GM20000 (cell line): Measurements from ENCODE around the gene TDRD7.

ENCODE experiments used
- DNase-seq: peaks from one replicate; pipeline ENCODE4 v3.0.0; 2012; ENCODE audit warnings: low spot score
- CTCF ChIP-seq: IDR thresholded peaks from 2 replicates; pipeline ENCODE4 v1.5.1; 2012; ENCODE audit warnings: mild to moderate bottlenecking, control low read depth; ENCODE audit errors: extremely low read depth, missing control alignments

The TDRD7 gene

DNA sequence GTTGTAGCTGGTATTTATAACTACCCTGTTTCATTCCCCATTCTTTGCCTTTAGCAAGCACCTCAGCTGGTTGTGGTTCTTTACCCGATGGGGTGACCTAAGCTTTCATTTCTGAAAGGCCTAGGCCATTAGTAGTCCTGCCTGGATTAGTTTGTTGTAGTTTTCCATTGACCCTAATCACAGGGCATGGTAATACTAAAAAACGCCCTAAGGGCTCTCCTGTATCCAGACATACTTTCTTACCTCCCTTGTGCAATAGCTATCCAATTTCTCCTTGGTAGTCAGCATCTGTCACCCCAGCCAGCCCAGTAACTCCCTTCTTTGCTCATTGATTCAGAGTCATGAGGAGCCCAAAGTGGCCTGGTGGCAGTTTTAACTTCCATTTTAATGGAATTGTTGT is 113.6 kb downstream of the TDRD7 start:
- no peak for TF ChIP-seq CTCF
- DNase-seq, result no peak

DNA sequence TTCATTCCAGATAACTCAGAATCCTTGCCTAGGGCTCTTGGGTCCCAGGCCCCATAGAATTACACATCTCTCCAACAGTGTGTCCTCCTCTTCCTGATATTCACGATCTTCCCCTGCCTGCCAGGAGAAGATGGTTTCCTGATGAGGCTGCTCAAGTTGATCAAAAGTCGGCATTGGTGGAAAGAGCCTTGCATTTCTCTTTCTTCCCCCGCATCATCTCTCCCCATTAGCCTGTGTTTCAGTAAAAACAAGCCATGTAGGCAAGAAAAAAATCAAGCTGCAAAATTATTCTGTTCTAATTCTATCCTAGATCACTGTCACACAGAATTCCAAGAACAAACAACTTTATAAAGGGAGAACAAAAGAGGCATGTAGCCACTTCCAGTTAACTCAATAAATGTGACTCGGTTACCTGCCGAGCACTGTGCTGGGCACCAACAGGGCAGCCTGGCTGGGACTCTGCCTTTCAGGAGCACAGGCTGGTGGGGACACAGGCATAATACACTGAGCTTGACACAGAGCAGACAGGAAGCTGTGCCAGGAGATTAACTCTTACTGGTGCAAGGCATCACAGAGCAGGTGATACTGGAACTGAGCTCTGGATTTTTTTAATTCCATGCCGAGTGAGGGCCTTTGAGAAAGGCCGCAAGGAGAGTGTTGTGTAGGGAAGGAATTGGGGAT is 115.1 kb downstream of the TDRD7 start:
- no peak for DNase-seq
- no peak for TF ChIP-seq CTCF

DNA sequence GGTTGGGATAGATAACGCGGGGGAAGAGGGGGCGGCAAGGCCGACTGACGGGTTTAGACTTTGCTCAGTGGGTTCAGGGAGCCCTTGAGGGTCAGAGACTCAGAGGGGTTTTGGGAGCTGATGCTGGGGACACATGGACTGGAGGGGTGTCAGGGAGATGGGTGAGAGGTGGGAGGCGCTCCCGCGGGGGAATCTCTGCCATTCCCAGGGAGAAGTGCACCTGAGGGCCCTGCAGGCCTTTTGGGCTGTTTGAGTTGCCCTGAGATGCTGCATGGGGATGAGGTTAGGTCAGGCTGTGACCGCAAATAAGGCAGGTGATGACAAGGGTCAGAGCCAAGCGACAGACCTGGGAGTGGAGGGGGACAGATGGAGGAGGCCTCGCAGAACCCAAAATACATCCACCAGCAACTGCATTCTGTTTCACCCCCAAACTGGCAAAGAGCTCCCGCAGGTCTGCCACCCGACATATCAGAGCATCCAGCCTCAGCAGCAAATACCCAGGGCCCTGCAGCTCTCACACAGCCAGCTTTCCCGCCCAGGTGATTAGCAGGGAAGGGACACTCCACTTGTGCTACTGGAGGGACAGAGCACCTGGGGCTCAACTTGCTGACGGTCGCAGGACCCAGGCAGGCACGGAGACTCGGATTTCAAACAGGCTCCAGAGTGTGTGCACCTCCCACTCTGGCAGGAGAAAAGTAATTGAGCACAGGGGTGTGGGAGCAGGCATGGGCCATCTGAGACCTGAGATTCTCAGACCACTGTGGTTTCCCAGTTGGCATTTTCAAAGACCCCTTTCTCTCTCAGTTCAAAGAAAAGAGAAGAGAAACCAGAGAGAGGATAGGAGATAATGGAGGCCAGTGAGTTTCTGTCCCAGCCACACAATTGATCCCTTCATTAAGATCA is 116.0 kb downstream of the TDRD7 start:
- no peak for TF ChIP-seq CTCF
- no peak for DNase-seq

DNA sequence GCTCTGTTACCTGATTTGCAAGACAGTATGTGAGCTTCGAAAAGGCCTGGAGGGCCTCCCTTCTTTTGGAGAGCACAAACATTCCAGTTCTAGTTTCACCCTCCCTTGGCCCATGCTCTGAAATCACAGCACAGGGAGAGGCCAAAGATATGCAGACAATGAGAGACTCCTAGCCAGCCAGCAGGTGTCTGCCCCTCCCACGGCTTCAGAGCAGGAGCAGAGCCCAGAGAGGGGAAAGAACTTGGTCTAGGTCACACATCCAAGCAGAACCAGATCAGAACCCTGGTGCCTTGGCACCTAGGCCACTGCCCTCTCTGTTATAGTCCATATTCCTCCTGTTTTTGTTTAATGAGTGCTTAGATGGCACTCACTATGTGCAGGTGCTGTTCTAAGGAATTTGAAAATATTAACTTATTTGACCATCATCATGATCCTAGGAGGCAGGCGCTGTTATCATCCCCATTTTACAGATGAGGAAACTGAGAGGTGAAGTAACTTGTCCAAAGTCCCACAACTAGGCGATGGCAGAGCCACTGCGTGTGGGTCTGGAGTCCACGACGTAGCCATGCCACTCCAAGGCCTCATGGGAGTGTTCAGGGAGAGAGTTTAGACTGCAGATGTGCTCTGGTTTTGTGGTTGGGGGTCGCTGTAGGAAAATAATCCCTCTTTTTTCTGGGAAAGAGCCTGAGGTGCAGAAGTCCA is 116.8 kb downstream of the TDRD7 start:
- DNase-seq, result peak; percentile 26
- TF ChIP-seq CTCF, result no peak

GRCh38 chr9:97529363-97530076 is 117.6 kb downstream of the TDRD7 start:
- peak; percentile 68 for DNase-seq
- TF ChIP-seq CTCF, result no peak

- TF ChIP-seq CTCF, result no peak
- DNase-seq, result no peak
These were observed 120.0 kb downstream of the TDRD7 start for GRCh38 chr9:97531888-97532376.
